Neural progenitor cell (in vitro differentiated cells): Measurements from ENCODE around the gene CHAD.

ENCODE experiments used
- EZH2 ChIP-seq: fragments of 200-600 bp; sonication (generic); IDR thresholded peaks from 2 replicates; pipeline ENCODE4 v1.6.1; 2017; ENCODE audit warnings: antibody characterized with exemption, mild to moderate bottlenecking, moderate library complexity
- TF ChIP-seq, protein P1 (sequence below): fragments of 200-600 bp; sonication (generic); IDR thresholded peaks from 2 replicates; pipeline ENCODE4 v1.5.1; 2017; ENCODE audit warnings: antibody characterized with exemption, mild to moderate bottlenecking

DNA sequence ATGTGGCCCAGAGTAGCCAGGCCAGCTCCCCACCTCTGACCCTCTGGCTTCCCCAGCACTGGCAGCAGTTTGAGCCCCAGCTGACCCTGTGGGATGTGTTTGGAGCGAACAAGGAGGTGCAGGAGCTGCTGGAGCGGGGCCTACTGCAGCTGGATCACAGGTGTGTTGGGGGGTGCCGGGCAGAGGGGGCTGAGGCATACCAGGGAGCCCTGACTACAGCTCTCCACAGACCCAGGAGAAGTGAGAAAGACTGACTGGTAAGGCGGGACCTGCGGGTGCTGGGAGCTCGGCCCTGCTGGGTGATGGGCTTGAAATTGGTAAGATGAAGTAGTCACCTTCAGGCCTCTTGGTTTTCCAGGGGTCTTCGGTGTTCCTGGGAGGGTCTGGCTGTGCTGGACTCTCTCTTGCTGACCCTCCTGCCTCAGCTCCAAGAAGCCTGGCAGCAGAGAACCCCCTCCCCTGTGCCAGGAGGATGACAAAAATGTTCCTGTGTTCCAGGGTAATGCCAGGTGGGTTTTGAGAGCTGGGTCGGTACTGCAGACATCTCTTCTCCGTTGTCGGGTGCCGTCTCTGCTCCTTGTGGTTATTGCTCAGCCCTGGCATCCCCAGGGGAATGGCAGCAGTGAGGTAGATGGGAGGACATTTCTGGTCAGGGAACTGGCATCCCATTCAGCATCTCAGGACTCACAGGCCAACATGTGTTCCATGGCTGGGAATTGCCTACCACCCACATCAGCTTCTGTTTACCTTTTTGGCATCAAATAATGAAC, 15.9 kb upstream of the CHAD start:
- TF ChIP-seq, protein P1, sequence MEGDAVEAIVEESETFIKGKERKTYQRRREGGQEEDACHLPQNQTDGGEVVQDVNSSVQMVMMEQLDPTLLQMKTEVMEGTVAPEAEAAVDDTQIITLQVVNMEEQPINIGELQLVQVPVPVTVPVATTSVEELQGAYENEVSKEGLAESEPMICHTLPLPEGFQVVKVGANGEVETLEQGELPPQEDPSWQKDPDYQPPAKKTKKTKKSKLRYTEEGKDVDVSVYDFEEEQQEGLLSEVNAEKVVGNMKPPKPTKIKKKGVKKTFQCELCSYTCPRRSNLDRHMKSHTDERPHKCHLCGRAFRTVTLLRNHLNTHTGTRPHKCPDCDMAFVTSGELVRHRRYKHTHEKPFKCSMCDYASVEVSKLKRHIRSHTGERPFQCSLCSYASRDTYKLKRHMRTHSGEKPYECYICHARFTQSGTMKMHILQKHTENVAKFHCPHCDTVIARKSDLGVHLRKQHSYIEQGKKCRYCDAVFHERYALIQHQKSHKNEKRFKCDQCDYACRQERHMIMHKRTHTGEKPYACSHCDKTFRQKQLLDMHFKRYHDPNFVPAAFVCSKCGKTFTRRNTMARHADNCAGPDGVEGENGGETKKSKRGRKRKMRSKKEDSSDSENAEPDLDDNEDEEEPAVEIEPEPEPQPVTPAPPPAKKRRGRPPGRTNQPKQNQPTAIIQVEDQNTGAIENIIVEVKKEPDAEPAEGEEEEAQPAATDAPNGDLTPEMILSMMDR, result no peak
- no peak for TF ChIP-seq EZH2
